Measurements from ENCODE around the gene KRTAP10-5.
"Not testable (repeated sequence)": the region's sequence is repeated elsewhere in the genome, so short reads cannot be mapped to it uniquely, and the experiment has no call there.

The KRTAP10-5 gene

DNA sequence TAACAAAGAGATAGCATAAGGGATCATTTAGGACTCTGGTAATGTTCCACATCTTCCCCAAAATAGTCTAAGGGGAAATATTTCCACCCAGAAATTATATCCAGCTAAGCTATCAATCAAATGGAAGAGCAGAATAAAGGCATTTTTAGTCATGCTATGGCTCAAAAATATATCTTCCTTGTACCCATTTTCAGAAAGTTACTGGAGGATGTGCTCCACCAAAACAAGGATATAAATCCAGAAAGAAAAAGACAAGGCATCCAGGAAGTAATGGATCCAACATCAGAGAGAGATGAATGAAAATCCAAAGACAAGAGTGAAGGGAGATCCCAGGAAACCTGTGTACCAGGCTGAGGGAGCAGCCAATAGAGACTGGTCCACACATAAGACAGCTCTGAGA, 28.8 kb upstream of the KRTAP10-5 start:
- TF ChIP-seq ZNF274 (IDR thresholded peaks at IDR 0.05; ENCODE audit: low read depth, low read length) (no peak), SUZ12 (IDR thresholded peaks at IDR 0.05; ENCODE audit: extremely low read depth, insufficient read depth, insufficient read length) (no peak), YY1 (IDR thresholded peaks at IDR 0.05; ENCODE audit: insufficient read depth, insufficient read length) (no peak)
- Histone ChIP-seq H3K9me3 (ENCODE audit: insufficient read depth, low read length) (peaks cover 20% of the 10 kb centered on the region), H3K9ac (ENCODE audit: insufficient read length, low read depth) (no peak overlapping the region), H3K27me3 (ENCODE audit: insufficient read depth, insufficient read length) (no peaks in the 10 kb centered on the region), H3K4me3 (ENCODE audit: insufficient read length, low read depth) (no peak overlapping the region), H3K36me3 (ENCODE audit: insufficient read depth, insufficient read length, low read length) (no peaks in the 10 kb centered on the region), H3K4me1 (ENCODE audit: insufficient read depth, insufficient read length) (peaks cover 2% of the 10 kb centered on the region)
- DNase-seq (ENCODE audit: low read depth, low spot score), result no peak

DNA sequence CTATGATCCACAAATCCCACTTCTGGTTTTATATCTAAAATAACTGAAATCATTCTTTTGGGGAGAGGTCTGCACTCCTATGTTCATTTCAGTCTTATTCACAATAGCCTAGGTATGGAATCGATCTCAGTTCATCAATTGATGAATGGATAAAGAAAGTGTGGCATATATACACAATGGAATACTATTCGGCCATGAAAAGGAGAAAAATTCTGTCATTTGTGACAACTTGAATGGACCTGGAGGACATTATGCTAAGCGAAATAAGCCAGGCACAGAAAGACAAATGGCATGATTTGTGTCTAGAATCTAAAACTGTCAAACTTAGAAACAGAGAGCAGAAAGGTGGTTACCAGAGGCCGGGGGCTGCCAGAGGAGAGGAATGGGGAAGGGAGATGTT, 26.1 kb upstream of the KRTAP10-5 start:
- H3K27me3 ChIP-seq (ENCODE audit: insufficient read depth, insufficient read length), result no peaks in the 10 kb centered on the region

DNA sequence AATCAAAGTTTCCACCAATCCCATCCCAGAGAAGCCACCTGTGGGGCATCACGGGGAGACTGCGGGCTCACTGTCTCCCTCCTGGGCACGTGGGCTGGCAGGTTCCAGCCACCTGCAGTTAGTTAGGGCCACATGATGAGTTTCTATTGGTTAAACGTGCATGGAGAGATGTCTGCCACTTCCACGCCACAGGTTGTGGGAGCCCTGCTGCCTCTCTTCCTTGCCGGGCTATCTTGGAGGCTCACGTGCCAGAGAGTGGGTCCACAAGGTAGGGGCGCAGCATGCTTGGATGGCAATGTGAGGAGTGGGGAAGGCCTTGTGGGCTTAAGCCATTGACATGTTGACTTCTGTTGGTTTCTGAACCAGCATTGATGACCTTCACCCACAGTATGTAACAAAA, 23.5 kb upstream of the KRTAP10-5 start:
- Histone ChIP-seq H3K27me3 (ENCODE audit: insufficient read depth, insufficient read length) (no peaks in the 10 kb centered on the region), H3K9me3 (ENCODE audit: insufficient read depth, low read length) (peaks cover 3% of the 10 kb centered on the region), H3K9ac (ENCODE audit: insufficient read length, low read depth) (no peak overlapping the region), H3K4me1 (ENCODE audit: insufficient read depth, insufficient read length) (no peaks in the 10 kb centered on the region), H3K36me3 (ENCODE audit: insufficient read depth, insufficient read length, low read length) (no peaks in the 10 kb centered on the region), H3K4me3 (ENCODE audit: insufficient read length, low read depth) (no peak overlapping the region)
- TF ChIP-seq SUZ12 (IDR thresholded peaks at IDR 0.05; ENCODE audit: extremely low read depth, insufficient read depth, insufficient read length), result no peak
- no peak for TF ChIP-seq YY1 (IDR thresholded peaks at IDR 0.05; ENCODE audit: insufficient read depth, insufficient read length)
- no peak for TF ChIP-seq ZNF274 (IDR thresholded peaks at IDR 0.05; ENCODE audit: low read depth, low read length)
- DNase-seq (ENCODE audit: low read depth, low spot score), result no peak

More for the DNA sequence above, 26.1 kb upstream of the KRTAP10-5 start:
- no peak for DNase-seq (ENCODE audit: low read depth, low spot score)
- Histone ChIP-seq H3K9me3 (ENCODE audit: insufficient read depth, low read length) (peaks cover 20% of the 10 kb centered on the region), H3K36me3 (ENCODE audit: insufficient read depth, insufficient read length, low read length) (no peaks in the 10 kb centered on the region), H3K4me1 (ENCODE audit: insufficient read depth, insufficient read length) (no peaks in the 10 kb centered on the region), H3K9ac (ENCODE audit: insufficient read length, low read depth) (no peak overlapping the region), H3K4me3 (ENCODE audit: insufficient read length, low read depth) (no peak overlapping the region)
- TF ChIP-seq YY1 (IDR thresholded peaks at IDR 0.05; ENCODE audit: insufficient read depth, insufficient read length), result no peak

DNA sequence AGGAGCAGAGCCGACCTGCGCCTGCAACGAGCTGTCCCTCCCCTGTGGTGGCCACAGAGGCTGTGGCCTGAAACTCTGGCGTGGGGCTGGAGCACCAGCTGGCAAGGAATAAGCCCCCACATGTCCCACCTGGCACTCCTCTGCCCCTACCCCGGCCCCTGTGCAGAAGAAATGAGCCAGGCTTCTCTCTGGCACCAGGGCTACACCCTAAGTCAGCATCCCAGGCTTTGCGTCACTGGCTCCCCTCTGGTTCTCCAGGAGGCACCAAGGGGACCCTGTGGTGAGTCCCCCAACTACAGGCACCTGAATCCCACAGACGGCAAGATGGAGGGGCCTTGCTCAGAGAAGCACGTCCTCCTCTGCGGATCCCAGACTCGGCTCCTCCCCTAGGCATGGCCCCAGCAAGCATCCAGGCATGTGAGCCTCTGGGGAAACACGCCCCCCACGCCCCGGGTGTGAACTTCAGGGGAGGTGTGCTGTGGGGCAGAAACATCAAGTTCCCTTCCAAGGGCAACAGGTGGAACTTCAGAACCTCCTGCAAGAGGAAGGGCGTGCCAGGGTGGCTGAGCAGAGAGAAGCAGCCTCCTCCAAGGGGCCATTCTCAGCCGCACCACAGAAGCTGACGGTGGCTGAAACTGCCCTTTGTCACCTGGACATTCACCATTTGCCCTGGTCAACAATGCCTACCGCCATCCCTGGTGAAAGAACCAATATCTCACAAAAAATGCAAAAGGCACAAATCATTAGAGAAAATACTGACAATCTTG, 22.9 kb upstream of the KRTAP10-5 start:
- Histone ChIP-seq H3K9me3 (ENCODE audit: insufficient read depth, low read length) (peaks cover 10% of the 10 kb centered on the region), H3K4me1 (ENCODE audit: insufficient read depth, insufficient read length) (no peaks in the 10 kb centered on the region), H3K9ac (ENCODE audit: insufficient read length, low read depth) (no peak overlapping the region), H3K27me3 (ENCODE audit: insufficient read depth, insufficient read length) (no peaks in the 10 kb centered on the region), H3K4me3 (ENCODE audit: insufficient read length, low read depth) (no peak overlapping the region), H3K36me3 (ENCODE audit: insufficient read depth, insufficient read length, low read length) (no peaks in the 10 kb centered on the region)
- TF ChIP-seq YY1 (IDR thresholded peaks at IDR 0.05; ENCODE audit: insufficient read depth, insufficient read length) (no peak), SUZ12 (IDR thresholded peaks at IDR 0.05; ENCODE audit: extremely low read depth, insufficient read depth, insufficient read length) (no peak), ZNF274 (IDR thresholded peaks at IDR 0.05; ENCODE audit: low read depth, low read length) (no peak)
- no peak for DNase-seq (ENCODE audit: low read depth, low spot score)

DNA sequence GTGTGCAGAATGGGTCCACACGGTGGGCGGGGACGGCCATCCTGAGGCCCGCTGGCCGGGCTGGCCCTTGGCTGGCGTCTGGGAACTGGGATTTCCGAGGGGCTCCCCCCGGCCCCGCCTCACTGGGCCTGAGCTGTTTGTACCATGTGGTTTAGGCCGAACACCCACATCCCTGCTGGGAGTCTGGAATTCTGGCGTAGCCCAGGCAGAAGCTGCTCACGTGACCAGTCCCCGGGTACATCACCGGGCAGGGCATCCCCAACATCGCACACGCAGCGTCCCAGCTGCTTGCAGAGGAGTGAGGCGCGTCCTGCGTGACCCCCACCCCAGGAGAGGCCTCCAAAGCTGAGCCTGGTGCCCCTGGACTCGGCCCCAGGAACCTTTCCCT, 22.1 kb upstream of the KRTAP10-5 start:
- H3K36me3 ChIP-seq (ENCODE audit: insufficient read depth, insufficient read length, low read length), result no peaks in the 10 kb centered on the region
- no peaks in the 10 kb centered on the region for H3K27me3 ChIP-seq (ENCODE audit: insufficient read depth, insufficient read length)
- H3K4me1 ChIP-seq (ENCODE audit: insufficient read depth, insufficient read length), result no peaks in the 10 kb centered on the region
- TF ChIP-seq YY1 (IDR thresholded peaks at IDR 0.05; ENCODE audit: insufficient read depth, insufficient read length), result no peak
- no peak for TF ChIP-seq SUZ12 (IDR thresholded peaks at IDR 0.05; ENCODE audit: extremely low read depth, insufficient read depth, insufficient read length)
- no peak for TF ChIP-seq ZNF274 (IDR thresholded peaks at IDR 0.05; ENCODE audit: low read depth, low read length)
- DNase-seq (ENCODE audit: low read depth, low spot score), result no peak
- H3K9ac ChIP-seq (ENCODE audit: insufficient read length, low read depth), result no peak overlapping the region
- H3K4me3 ChIP-seq (ENCODE audit: insufficient read length, low read depth), result no peak overlapping the region
- peaks cover 13% of the 10 kb centered on the region for H3K9me3 ChIP-seq (ENCODE audit: insufficient read depth, low read length)

DNA sequence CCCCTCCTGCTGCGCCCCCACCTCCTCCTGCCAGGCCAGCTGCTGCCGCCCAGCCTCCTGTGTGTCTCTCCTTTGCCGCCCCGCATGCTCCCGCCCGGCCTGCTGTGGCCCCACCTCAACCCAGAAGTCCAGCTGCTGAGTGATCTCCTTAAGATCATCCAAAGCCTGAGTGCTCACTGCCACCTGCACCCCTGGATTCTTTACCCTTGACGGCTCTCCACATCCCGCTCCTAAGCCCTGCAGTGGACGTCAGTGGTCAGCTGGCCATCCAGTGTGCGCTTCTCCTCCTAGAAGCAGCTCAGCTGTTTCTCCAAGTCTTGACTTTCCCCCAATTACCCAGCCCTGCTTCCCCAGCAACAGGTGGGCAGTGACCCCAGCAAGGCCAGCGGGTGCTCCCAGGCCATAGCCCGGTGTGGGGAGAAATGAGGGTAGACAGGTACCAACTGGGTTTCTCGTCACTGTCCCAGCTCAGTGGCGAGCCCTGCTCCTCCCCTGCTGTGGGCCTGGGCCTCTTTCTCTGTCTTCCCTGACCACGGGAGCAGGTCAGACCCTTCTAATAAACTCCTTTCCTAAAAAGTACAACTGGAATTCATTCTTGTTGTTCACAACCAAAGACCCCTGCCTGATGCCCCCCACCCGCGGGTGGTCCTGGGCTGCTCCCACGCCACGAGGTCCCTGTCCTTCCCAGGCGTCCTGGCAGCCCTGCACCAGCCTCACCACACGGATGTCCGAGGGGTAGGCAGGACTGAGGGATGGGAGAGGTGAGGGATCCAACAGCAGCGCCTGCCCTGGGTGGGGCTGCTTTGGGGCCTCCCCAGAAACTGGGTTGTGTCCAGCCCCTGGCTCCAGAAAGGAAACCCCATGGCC, 21.4 kb upstream of the KRTAP10-5 start:
- H3K4me1 ChIP-seq (ENCODE audit: insufficient read depth, insufficient read length), result no peaks in the 10 kb centered on the region
- no peaks in the 10 kb centered on the region for H3K27me3 ChIP-seq (ENCODE audit: insufficient read depth, insufficient read length)
- H3K36me3 ChIP-seq (ENCODE audit: insufficient read depth, insufficient read length, low read length), result no peaks in the 10 kb centered on the region
- H3K9ac ChIP-seq (ENCODE audit: insufficient read length, low read depth), result no peak overlapping the region
- H3K4me3 ChIP-seq (ENCODE audit: insufficient read length, low read depth), result no peak overlapping the region
- peaks cover 13% of the 10 kb centered on the region for H3K9me3 ChIP-seq (ENCODE audit: insufficient read depth, low read length)
- DNase-seq (ENCODE audit: low read depth, low spot score), result no peak
- TF ChIP-seq YY1 (IDR thresholded peaks at IDR 0.05; ENCODE audit: insufficient read depth, insufficient read length) (no peak), SUZ12 (IDR thresholded peaks at IDR 0.05; ENCODE audit: extremely low read depth, insufficient read depth, insufficient read length) (no peak), ZNF274 (IDR thresholded peaks at IDR 0.05; ENCODE audit: low read depth, low read length) (no peak)

DNA sequence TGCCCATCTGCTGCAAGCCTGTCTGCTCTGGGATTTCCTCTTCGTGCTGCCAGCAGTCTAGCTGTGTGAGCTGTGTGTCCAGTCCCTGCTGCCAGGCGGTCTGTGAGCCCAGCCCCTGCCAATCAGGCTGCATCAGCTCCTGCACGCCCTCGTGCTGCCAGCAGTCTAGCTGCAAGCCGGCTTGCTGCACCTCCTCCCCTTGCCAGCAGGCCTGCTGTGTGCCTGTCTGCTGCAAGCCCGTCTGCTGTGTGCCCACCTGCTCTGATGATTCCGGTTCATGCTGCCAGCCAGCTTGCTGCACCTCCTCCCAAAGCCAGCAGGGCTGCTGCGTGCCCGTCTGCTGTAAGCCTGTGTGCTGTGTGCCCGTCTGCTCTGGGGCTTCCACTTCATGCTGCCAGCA, 20.7 kb upstream of the KRTAP10-5 start:
- not testable (repeated sequence) for H3K9ac ChIP-seq (ENCODE audit: insufficient read length, low read depth); H3K27me3 ChIP-seq (ENCODE audit: insufficient read depth, insufficient read length)

DNA sequence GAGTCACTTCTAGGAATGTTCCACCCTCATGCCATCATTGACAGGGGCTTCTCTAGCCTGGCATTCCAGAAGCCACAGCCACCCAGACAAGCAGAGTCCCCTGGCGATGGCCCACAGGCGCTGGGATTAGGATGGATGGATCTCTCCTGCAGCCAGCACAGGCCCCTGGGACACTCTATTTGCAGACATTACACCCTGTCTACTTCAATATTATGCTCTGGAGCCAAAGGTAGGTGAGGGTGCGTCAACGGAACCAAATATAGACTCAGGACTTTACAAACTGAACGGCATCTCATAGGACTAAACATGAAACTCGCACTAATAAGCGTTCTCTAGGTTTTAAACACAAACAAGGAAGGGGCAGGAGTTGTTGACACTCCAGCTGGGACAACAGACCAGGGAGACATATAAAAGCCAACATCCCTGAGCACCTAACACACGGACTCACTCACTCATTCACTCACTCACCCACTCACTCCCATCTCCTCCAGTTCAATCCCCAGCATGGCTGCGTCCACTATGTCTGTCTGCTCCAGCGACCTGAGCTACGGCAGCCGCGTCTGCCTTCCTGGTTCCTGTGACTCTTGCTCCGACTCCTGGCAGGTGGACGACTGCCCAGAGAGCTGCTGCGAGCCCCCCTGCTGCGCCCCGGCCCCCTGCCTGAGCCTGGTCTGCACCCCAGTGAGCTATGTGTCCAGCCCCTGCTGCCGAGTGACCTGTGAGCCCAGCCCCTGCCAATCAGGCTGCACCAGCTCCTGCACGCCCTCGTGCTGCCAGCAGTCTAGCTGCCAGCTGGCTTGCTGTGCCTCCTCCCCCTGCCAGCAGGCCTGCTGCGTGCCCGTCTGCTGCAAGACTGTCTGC, 19.9 kb upstream of the KRTAP10-5 start, which contains the start of gene KRTAP10-7:
KRTAP10-7 (plus strand) TSS at position 480 of the 861 bp plus-strand sequence; CDS start at position 505, 25 bp downstream.
- peaks cover 13% of the 10 kb centered on the region for H3K9me3 ChIP-seq (ENCODE audit: insufficient read depth, low read length)
- H3K4me1 ChIP-seq (ENCODE audit: insufficient read depth, insufficient read length); H3K4me3 ChIP-seq (ENCODE audit: insufficient read length, low read depth); H3K36me3 ChIP-seq (ENCODE audit: insufficient read depth, insufficient read length, low read length); H3K9ac ChIP-seq (ENCODE audit: insufficient read length, low read depth); H3K27me3 ChIP-seq (ENCODE audit: insufficient read depth, insufficient read length); DNase-seq (ENCODE audit: low read depth, low spot score): not testable (repeated sequence)

More for the DNA sequence above, 20.7 kb upstream of the KRTAP10-5 start:
- H3K4me1 ChIP-seq (ENCODE audit: insufficient read depth, insufficient read length); H3K4me3 ChIP-seq (ENCODE audit: insufficient read length, low read depth); H3K36me3 ChIP-seq (ENCODE audit: insufficient read depth, insufficient read length, low read length); DNase-seq (ENCODE audit: low read depth, low spot score): not testable (repeated sequence)
- H3K9me3 ChIP-seq (ENCODE audit: insufficient read depth, low read length), result peaks cover 13% of the 10 kb centered on the region
